HUES64 (cell line): ENCODE measurements around the gene SPDYE6.
A peak's percentile ranks its signal among the peaks of the same experiment; 100 is the strongest.
"Not testable (repeated sequence)": the region's sequence is repeated elsewhere in the genome, so short reads cannot be mapped to it uniquely, and the experiment has no call there.

Experiments
- H3K27ac ChIP-seq: 2 replicates; pipeline ENCODE4 v1.7.0; 2013; ENCODE audit warnings: low read depth, low read length, inconsistent platforms
- H3K27me3 ChIP-seq: 2 replicates; pipeline ENCODE4 v1.6.1; 2013; ENCODE audit warnings: mild to moderate bottlenecking, low read length; ENCODE audit not compliant: insufficient read depth
- H3K36me3 ChIP-seq: 2 replicates; pipeline ENCODE4 v1.6.1; 2013; ENCODE audit warnings: mild to moderate bottlenecking, low read length; ENCODE audit not compliant: insufficient read depth
- H3K4me1 ChIP-seq: 2 replicates; pipeline ENCODE4 v1.6.1; 2013; ENCODE audit warnings: mild to moderate bottlenecking, low read length, moderate library complexity; ENCODE audit not compliant: insufficient read depth
- H3K4me3 ChIP-seq: 2 replicates; pipeline ENCODE4 v1.5.1; 2013; ENCODE audit warnings: mild to moderate bottlenecking, low read length, moderate library complexity
- H3K9ac ChIP-seq: 2 replicates; pipeline ENCODE4 v1.6.1; 2013; ENCODE audit warnings: mild to moderate bottlenecking, low read depth, low read length
- H3K9me3 ChIP-seq: 2 replicates; pipeline ENCODE4 v1.6.1; 2013; ENCODE audit warnings: low read depth, low read length; ENCODE audit not compliant: insufficient read depth
- WGBS: fragments of 150-250, 120-280 bp; methylation state at CpG from one replicate; pipeline ENCODE4 v1.1.7; 2013; ENCODE audit warnings: missing lambda C conversion rate; 5-methylcytosine and 5-hydroxymethylcytosine counted together

The SPDYE6 gene

GRCh38 chr7:102390697-102391484 lies 34.6 kb upstream of the SPDYE6 start:
- peaks cover 27% of the 10 kb centered on the region for H3K36me3 ChIP-seq

GRCh38 chr7:102389810-102390209 lies 33.6 kb upstream of the SPDYE6 start:
- no peak overlapping the region for H3K9ac ChIP-seq
- no peaks in the 10 kb centered on the region for H3K4me1 ChIP-seq
- no peaks in the 10 kb centered on the region for H3K9me3 ChIP-seq
- H3K36me3 ChIP-seq, result peaks cover 30% of the 10 kb centered on the region
- 100% methylated on average over 2 of the region's 3 CpGs for WGBS
- H3K4me3 ChIP-seq, result no peak overlapping the region
- H3K27me3 ChIP-seq, result no peaks in the 10 kb centered on the region
- H3K27ac ChIP-seq, result no peak overlapping the region

More at GRCh38 chr7:102390697-102391484, 34.6 kb upstream of the SPDYE6 start:
- H3K4me3 ChIP-seq, result no peak overlapping the region
- no peak overlapping the region for H3K9ac ChIP-seq
- no peaks in the 10 kb centered on the region for H3K27me3 ChIP-seq
- WGBS, result 73% methylated on average over 10 of the region's 12 CpGs
- H3K4me1 ChIP-seq, result no peaks in the 10 kb centered on the region
- no peak overlapping the region for H3K27ac ChIP-seq
- no peaks in the 10 kb centered on the region for H3K9me3 ChIP-seq

GRCh38 chr7:102387064-102387463 lies 30.8 kb upstream of the SPDYE6 start:
- Histone ChIP-seq H3K27me3 (no peaks in the 10 kb centered on the region), H3K27ac (no peak overlapping the region), H3K4me3 (no peak overlapping the region), H3K36me3 (peaks cover 23% of the 10 kb centered on the region), H3K9me3 (no peaks in the 10 kb centered on the region), H3K4me1 (no peaks in the 10 kb centered on the region), H3K9ac (no peak overlapping the region)
- 97% methylated on average over 6 of the region's 6 CpGs for WGBS

GRCh38 chr7:102381696-102382425 lies 25.6 kb upstream of the SPDYE6 start:
- not testable (repeated sequence) for H3K4me3 ChIP-seq, H3K9ac ChIP-seq, H3K27me3 ChIP-seq, H3K9me3 ChIP-seq, H3K4me1 ChIP-seq
- Histone ChIP-seq H3K36me3 (peaks cover 52% of the 10 kb centered on the region), H3K27ac (peak overlapping the region; percentile 86; the same call in 1 of the 2 replicates)
- 91% methylated on average over 4 of the region's 7 CpGs for WGBS

- H3K9ac ChIP-seq, H3K9me3 ChIP-seq, H3K4me3 ChIP-seq, H3K4me1 ChIP-seq, H3K27me3 ChIP-seq: not testable (repeated sequence)
- Histone ChIP-seq H3K36me3 (peaks cover 45% of the 10 kb centered on the region), H3K27ac (peak overlapping the region; percentile 86; the same call in 1 of the 2 replicates)
- WGBS, result 39% methylated on average over 8 of the region's 8 CpGs
Measured at GRCh38 chr7:102380837-102381236, 24.6 kb upstream of the SPDYE6 start.

GRCh38 chr7:102376964-102377466 lies 20.8 kb upstream of the SPDYE6 start:
- no peaks in the 10 kb centered on the region for H3K9me3 ChIP-seq
- no peak overlapping the region for H3K9ac ChIP-seq
- peaks cover 9% of the 10 kb centered on the region for H3K4me1 ChIP-seq
- WGBS, result 93% methylated on average over 6 of the region's 6 CpGs
- no peak overlapping the region for H3K4me3 ChIP-seq
- H3K27me3 ChIP-seq, result no peaks in the 10 kb centered on the region
- H3K27ac ChIP-seq, result no peak overlapping the region
- peaks cover 43% of the 10 kb centered on the region for H3K36me3 ChIP-seq

- no CpG with 5 or more reads among the region's 2 CpGs for WGBS
- H3K9me3 ChIP-seq, H3K27ac ChIP-seq, H3K27me3 ChIP-seq, H3K4me1 ChIP-seq, H3K4me3 ChIP-seq, H3K9ac ChIP-seq: not testable (repeated sequence)
- H3K36me3 ChIP-seq, result peaks cover 22% of the 10 kb centered on the region
Measured at GRCh38 chr7:102372796-102373195, 16.6 kb upstream of the SPDYE6 start.

GRCh38 chr7:102370038-102370437 lies 13.8 kb upstream of the SPDYE6 start:
- not testable (repeated sequence) for H3K27ac ChIP-seq, H3K9ac ChIP-seq, H3K4me1 ChIP-seq, H3K9me3 ChIP-seq, H3K4me3 ChIP-seq, H3K27me3 ChIP-seq
- peaks cover 18% of the 10 kb centered on the region; the same call in 1 of the 2 replicates for H3K36me3 ChIP-seq

GRCh38 chr7:102365390-102365789 lies 9.1 kb upstream of the SPDYE6 start:
- peaks cover 15% of the 10 kb centered on the region; the same call in 1 of the 2 replicates for H3K36me3 ChIP-seq
- not testable (repeated sequence) for H3K9ac ChIP-seq, H3K4me3 ChIP-seq, H3K27me3 ChIP-seq, H3K4me1 ChIP-seq, H3K27ac ChIP-seq, H3K9me3 ChIP-seq
- WGBS, result 83% methylated on average over 2 of the region's 7 CpGs

- H3K9me3 ChIP-seq, H3K4me1 ChIP-seq, H3K27me3 ChIP-seq, H3K27ac ChIP-seq: not testable (repeated sequence)
- Histone ChIP-seq H3K36me3 (peaks cover 12% of the 10 kb centered on the region; the same call in 1 of the 2 replicates), H3K4me3 (peak overlapping the region; percentile 60), H3K9ac (peak overlapping the region; percentile 51)
- 0% methylated on average over 12 of the region's 20 CpGs for WGBS
Measured at GRCh38 chr7:102364394-102364886, 8.2 kb upstream of the SPDYE6 start.
